Renal cortex interstitium (tissue), 11 donors: Measurements from ENCODE around the gene TMEM145. TPM values are rescaled to one million over a fixed set of nuclear protein-coding genes. Genes with fewer than 3 reads are reported as not detected.

ENCODE experiments used
- DNase-seq, 11 donors: peaks; one replicate each; pipeline ENCODE4 v3.0.0-alpha.2; 2013; ENCODE audit warnings: low read depth in 9 of 11, low spot score in 4 of 11; ENCODE audit errors: extremely low read depth in 1 of 11
- polyA plus RNA-seq, 3 donors: library from polyadenylated mRNA; unstranded; fragments of 120-200 nt; gene quantifications; one replicate each; pipeline ENCODE4 v1.2.1, GENCODE V29; 2013; ENCODE audit not compliant: insufficient read length in 3 of 3

The TMEM145 gene
- polyA plus RNA-seq, 3 donors: 0.72 to 1.2 (median 0.90) TPM

GRCh38 chr19:42350417-42350816 lies 37.3 kb downstream of the TMEM145 start:
- no peak for DNase-seq

- DNase-seq: no peak
Observed at GRCh38 chr19:42351079-42351735, 38.1 kb downstream of the TMEM145 start.

- peak in 7 of 11 donors; percentile 10 to 35 (median 20) for DNase-seq
Observed at GRCh38 chr19:42352301-42353259, 39.5 kb downstream of the TMEM145 start.

- no peak for DNase-seq
Observed at GRCh38 chr19:42353341-42354015, 40.4 kb downstream of the TMEM145 start.

GRCh38 chr19:42355896-42356295 lies 42.8 kb downstream of the TMEM145 start:
- DNase-seq: no peak

- DNase-seq: no peak
Observed at GRCh38 chr19:42356686-42357085, 43.6 kb downstream of the TMEM145 start.

- no peak for DNase-seq
Observed at GRCh38 chr19:42357290-42357689, 44.2 kb downstream of the TMEM145 start.

GRCh38 chr19:42360787-42361544 lies 47.9 kb downstream of the TMEM145 start:
- DNase-seq: no peak

GRCh38 chr19:42361545-42361910 lies 48.4 kb downstream of the TMEM145 start:
- no peak for DNase-seq

- no peak for DNase-seq
Observed at GRCh38 chr19:42362342-42362741, 49.2 kb downstream of the TMEM145 start.

- DNase-seq: no peak
Observed at GRCh38 chr19:42362891-42363440, 49.9 kb downstream of the TMEM145 start.

GRCh38 chr19:42363614-42364346 lies 50.7 kb downstream of the TMEM145 start:
- DNase-seq: peak in 1 of 11 donors; percentile 8

GRCh38 chr19:42366673-42367072 lies 53.6 kb downstream of the TMEM145 start:
- no peak for DNase-seq

- DNase-seq: no peak
Observed at GRCh38 chr19:42367929-42368328, 54.8 kb downstream of the TMEM145 start.

- no peak for DNase-seq
Observed at GRCh38 chr19:42368360-42368759, 55.3 kb downstream of the TMEM145 start.

GRCh38 chr19:42368765-42369164 lies 55.7 kb downstream of the TMEM145 start:
- no peak for DNase-seq

- no peak for DNase-seq
Observed at GRCh38 chr19:42369433-42370067, 56.4 kb downstream of the TMEM145 start.

GRCh38 chr19:42370068-42370520 lies 57.0 kb downstream of the TMEM145 start:
- DNase-seq: no peak
